NCI-H2081 (cell line): ENCODE results near the gene CDKL4.
"Not testable (repeated sequence)": the region's sequence is repeated elsewhere in the genome, so short reads cannot be mapped to it uniquely, and the experiment has no call there.

ENCODE experiments used
- DNase-seq, 2 experiments: peaks; one replicate each; lab custom pipeline; 2025; lab: John Stamatoyannopoulos, UW

The CDKL4 gene

DNA sequence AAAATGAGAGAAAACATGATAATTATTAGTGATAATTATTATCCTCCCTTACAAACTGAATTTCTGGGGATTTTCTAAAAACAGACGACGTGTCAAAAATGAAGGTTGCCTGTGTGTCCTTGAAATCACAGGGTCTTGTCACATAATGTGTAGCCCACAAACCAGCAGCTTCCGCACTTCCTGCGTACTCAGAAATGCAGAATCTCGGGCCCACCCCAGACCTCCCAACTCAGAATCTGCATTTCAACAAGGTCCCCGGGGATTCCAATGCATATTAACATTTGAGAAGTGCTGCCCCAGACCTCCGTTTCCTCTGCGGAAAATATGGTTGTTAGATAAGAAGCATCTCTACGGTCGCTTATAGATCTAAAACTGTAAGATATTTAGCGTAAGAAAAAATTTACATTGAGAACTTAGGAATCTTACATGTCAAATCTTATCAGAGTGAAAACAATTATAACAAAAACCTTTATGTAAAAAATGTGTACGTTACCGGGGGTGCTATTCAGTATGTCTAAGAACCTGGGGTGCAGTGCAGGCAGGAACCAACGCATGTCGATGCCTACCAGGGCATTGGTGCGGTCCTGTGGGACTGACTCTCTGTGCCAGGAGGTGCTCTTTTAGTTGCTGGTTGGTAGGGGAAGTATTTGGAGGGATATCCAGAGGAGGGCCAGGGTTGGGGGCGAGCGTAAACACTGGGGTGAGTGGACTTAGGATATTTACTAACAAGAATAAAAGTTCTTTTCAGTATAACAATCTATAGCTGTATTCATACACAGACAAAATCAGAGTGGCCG lies 15.2 kb downstream of the CDKL4 start:
- DNase-seq, result no peak

DNA sequence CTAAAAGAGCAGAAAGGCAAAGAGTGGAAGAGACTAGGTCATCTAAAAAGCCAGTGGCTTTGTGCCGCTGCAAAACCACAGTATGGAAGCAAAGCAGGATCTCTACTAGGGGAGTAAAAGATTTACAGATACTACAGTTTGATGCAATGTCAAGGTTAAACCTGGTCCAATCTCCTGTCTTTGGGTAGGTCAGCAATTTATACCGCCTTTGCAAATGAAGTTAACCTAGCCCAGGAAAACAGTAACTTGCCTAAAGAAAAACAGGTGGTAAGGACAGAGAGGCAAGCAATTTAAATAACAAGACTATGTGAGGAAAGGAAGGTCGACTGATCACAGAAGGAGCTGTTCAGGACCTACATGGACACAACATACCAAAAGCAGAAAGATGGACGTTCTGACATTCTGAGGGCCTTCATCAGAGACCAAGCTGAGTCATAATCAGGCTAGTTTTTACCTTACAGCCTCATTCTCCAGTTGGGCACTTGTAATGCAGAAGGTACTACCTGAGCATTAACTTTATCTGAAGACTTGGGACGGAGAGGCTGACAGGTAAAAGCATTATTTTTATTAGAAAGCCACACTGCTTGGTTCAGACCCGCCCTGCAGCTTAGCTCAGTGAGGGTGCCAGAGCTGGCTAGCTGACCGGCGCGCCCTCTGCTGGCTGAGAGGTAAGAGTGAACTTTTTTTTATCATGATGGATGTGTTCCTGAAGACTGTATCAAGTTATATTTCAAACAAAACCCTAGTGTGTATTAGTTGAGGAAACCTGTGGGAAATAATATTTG lies 15.9 kb downstream of the CDKL4 start:
- DNase-seq, result peak; percentile 57 to 65

DNA sequence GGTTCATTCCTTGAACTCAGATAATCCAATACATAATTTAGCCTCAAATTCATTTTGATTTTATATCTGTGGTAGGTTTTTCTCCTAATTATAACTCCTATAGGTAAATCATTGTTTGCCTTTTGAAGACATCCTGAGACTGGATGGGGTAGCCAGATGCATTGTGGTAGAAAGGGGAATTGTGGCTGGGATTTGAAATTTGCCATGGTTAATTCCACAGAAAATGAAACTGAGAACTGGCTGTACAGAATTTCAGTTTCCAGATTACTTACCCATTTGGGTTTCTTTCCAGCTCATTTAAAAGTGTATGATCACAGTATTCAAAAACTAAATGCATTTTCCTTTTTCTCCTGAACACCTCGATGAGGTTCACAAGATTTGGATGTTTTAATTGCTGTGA lies 18.2 kb downstream of the CDKL4 start:
- no peak for DNase-seq

DNA sequence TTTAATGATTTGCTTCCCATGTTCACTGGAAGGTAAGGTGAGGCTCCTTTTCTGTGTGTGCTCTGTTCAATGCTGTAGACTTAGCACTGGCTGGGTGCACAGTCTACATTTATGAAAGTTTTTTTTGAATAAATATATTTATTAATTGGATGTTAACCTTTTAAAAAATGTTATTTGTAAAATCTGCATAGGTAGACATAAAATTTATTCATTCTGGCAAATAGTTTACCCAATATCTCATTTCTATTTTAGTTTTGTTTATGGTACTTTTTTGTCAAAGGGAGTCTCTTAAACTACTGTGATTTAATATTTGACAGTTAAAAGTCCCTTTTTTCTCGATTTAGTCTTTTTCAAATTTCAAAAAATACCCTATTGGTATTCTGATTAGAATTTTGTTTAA lies 19.9 kb downstream of the CDKL4 start:
- DNase-seq, result no peak

DNA sequence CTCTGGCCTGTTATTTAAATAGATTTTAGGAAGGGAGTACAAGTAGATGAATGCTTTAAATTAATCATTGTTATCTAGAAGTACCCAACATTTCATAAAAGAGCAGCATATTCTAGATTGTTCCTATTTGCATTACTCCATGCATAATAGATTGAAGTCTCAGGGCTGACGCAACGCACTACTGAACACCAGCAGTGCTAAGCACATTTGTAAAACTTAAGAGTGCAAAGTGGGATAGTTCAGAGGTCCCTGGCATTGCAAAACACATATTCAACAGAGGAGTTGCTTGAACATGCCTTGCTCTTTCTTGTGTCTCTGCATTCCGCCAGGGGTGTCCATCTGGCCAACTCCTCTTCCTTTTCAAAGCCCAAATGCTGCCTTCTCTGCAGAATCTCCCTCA lies 22.3 kb downstream of the CDKL4 start:
- no peak for DNase-seq

DNA sequence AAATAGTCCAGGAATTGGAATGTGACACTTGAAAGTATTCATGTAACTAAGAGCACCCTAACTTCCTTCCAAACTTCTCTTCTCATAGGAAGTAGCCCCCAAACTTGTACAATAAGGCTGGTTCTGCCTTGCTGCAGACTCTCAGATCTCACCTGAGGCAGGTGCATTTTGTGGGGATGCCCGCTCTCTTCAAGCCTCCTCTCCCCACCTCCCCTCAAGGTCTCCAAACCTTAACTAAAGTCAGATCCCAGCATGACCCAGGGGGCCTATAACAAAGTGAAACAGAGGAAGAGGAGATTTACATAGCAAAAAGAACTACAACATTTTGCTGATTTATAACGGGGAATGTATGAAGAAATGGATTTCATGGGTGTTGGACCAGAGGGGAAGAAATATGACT lies 23.6 kb downstream of the CDKL4 start:
- no peak for DNase-seq

DNA sequence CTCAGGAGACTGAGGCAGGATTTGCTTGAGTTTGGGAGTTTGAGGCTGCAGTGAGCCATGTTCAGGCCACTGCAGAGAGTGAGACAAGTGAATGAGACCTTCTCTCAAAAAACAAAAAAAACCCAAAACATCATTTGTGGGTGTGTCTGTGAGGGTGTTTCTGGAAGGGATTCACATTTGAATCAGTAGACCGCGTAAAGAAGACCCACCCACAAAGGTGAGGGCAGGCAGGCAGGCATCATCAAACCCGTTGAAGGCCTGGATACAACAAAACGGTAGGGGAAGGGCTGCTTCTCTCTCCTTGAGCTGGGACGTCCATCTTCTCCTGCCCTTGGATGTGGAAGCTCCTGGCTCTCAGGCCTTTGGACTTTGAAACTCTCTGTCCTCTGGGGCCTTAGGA lies 25.4 kb downstream of the CDKL4 start:
- DNase-seq, result no peak

DNA sequence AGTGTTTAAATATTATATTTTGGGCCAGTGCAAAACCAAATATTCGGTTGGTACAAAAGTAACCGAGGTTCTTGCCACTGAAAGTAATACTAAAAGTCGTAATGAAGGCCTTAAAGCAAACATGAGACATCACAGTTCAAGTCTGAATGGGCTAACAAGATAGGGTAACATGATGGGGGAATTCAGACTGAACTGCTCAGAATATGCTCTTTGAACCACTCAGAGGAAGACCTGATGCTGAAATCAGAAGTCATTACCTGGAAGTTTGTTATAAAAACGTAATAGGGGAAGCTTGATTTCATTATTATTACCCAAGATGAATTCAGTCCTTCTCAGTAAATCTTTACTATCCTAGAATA lies 26.6 kb downstream of the CDKL4 start:
- no peak for DNase-seq

DNA sequence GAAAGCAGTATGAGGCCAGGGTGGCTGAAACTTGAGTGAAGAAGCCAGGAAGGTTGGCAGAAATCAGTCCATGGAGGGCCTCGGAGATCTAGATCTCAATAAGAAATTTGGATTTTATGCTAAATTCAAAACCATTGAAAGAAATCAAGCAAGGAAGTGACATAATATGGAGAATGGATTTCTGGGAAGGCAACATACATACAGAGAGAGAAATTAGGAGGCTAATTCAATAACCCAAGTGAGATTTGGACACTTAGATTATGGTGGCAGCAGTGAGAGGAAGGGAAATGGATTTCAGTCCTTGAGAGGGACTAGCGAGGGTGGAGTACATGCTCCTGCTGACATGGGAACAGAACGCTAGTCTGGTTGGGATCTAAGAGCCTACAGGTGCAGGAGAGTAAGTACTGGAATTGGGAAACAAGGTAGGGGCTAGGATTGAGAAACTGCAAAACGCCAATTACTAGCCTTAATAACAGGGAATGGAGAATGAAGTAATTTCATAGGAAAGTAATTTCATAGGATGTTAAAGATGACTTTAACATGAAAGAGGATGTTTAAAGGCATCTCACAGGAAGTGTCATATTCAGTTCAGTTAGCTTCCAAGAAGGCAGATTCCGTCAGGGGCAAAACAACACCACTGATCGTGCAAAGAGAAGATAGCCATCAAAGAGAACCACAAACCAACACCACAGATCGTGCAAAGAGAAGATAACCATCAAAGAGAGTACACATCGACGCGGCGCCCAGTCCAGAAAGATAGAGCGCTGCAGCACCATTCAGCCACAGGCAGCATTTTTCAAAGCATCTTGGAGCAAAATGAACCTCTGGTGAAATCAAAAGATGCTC lies 27.2 kb downstream of the CDKL4 start:
- no peak for DNase-seq

DNA sequence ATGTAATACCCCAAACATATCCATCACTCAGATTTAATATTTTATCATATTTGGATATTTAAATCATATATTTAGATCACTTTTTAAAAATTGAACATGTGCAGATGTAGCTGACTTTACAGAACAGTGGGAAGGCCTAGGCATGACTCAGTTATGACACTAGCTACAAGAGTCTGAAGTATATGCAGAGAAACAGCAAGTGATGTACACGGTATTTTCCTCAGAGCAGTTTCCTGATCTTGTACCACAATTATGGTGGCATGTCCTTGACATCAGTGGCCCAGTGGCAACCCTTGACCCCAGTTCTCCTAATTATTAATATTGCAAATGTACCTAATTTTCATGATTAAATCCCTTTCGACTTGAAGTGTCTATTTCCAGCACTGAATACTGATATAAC lies 28.2 kb downstream of the CDKL4 start:
- no peak for DNase-seq

DNA sequence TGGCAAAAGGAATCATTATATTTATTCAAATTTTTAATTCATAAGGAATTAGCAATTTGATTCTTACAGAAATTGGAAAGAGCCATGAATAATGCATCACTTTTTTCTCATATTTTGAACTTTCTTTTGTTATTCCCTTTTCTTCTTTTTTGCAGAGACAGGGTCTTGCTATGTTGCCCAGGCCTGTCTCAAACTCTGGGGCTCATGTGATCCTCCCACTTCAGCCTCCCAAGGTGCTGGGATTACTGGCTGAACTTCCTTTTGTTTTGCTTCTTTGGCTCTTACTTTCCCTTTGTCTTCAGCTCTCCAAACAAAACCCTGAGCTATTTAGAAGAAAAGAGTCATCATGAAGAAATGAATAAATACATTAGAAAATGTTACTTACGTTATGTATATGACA lies 30.8 kb downstream of the CDKL4 start:
- DNase-seq, result no peak

DNA sequence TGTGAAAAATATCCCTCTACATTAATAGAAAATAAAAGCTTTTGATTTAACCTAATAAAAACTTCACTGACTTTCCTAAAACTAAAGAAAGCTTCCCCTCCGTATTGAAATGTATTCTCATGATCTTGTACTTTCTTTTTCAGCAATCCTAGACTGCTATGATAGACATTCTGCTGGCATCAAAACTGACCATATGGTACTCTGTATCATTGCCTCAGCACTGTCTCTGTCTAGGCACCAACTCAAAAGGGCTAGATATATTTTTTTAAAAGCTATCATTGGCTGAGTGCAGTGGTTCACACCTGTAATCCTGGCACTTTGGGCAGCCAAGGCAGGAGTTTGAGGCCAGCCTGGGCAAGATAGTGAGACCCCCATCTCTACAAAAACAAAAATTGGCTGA lies 32.9 kb downstream of the CDKL4 start:
- no peak for DNase-seq

DNA sequence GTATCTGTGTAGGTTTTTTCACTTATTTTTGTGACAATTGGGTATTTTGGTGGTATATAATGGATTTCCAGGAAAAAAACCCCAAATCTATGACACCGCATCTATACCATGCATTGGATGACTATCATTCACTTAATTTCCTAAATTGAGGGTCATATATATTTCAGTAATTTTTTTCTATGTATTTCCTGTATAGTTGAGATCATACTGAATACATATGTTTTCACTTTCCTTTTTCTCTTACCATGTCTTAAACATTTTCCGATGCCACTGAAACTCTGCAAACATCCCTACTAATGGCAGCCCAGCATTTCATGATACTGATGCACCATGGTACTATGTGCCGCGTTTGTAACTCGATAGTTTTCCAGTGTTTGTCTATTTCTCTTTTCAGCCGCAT lies 40.4 kb downstream of the CDKL4 start:
- DNase-seq, result no peak

DNA sequence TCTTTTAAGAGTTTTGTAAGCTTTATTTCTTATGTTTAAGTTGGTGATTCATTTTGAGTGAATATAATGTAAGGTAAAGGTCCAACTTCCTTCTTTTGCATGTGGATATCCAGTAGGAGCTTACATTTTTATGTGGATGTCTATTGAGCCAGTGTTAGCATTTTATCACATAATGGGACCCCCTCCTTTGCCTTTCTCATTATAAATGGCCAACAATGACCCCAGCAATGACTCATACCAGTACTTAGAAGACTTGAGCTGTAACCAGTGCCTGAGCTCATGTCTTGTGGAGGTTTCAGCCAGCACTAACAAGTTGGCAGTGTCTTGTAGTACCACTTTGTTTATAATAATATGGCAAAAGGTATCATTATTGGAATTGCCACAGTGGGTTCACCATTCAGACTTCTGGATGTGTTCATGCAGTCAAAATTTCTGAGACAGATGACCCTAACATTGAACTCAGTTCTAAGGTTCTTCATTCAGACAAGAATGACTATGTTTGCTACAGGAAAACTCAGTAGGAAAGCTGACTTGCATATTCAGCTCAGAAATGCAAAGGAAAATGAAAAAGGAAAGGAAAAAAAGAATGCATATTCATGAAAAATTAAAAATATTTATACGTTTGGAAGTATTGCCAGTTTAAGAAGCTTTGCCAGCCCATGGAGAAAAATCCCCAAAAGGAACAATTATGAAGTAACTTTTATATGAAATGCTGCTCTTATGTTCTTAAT lies 41.0 kb downstream of the CDKL4 start:
- DNase-seq, result no peak

DNA sequence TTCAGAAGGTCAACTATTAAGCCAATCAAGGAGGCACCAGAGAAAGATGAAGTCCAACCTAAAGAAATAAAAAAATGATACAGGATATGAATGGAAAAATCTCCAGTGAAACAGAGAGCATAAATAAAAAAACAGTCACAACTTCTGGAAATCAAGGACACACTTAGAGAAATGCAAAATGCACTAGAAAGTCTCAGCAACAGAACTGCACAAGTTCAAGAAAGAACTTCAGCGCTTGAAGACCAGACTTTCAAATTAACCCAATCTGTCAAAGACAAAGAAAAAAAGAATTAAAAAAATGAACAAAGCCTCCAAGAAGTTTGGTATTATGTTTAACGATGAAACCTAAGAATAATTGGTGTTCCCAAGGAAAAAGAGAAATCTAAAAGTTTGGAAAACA lies 46.8 kb downstream of the CDKL4 start:
- not testable (repeated sequence) for DNase-seq

DNA sequence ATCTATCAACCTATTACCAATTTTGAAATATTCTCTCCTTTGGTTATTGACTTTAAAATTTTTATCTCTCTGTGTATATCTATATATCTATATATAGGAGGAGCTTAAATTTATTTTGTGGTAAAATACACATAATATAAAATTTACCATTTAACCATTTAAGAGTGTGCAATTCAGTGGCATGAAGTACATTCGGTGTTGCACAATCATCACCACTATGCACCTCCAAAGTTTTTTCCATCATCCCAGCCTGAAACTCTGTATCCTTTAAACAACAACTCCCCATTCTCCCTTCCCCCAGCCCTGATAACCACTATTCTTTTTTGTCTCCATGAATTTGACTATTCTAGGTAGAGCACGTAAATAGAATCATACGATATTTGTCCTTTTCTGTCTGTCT lies 49.1 kb downstream of the CDKL4 start:
- no peak for DNase-seq

DNA sequence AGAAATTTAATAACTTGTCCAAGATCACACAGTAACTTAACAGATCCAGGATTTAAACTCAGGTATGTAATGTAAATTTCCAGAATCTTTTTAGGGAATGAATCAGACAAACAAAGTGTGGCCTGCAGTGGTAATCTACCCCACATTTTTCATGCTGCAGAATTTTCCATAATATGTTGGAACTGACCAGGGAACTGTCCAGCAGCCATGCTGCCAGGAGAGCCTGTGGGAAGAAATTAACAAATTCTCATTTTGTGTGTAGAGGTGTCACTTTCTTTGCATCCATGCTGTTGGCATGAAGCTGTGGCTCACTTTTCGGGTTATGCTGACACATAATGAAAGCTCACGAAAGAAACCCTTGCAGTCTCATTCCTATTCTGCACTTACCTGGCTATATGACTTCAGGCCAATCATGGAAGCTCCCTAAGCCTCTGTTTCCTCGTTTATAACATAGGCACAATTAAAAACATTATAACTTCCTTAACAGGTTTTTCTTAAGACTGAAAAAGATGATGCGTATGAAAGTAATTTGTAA lies 54.7 kb downstream of the CDKL4 start:
- DNase-seq, result no peak

DNA sequence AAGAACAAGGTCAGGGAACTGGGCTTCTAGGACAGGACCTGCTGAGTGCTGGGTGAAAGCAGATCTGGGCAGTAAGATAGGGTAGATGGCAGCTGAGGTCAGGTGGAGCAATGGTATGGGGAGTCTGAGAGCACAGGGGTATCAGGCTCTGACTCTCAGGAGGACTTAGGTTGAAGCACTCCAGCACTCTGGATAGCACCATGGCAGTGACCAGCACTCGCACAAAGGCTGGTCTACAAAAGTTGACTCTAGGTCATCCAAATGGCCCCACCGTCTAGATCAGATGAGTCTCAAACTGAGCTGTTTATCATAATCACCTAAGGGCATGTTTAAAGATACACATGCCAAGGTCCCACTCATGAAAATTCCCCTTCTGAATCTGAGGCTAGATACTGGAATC lies 60.1 kb downstream of the CDKL4 start:
- DNase-seq, result no peak

DNA sequence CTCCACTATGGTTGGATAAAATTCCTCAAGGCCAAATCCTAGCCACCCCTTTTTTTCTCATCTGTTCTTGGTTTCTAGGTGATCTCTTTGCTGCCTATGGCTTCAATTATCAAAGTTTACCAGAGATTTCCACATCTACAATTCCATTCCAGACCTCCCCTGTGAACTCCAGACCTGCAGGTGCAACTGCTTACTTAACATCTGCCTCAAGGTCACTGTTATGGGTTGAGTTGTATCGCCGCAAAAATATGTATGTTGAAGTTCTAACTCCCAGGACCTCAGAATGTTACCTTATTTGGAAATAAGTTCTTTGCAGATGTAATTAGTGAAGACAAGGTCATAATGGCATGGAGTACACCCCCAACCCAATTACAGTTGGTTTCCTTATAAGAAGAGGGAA lies 62.5 kb downstream of the CDKL4 start:
- no peak for DNase-seq

DNA sequence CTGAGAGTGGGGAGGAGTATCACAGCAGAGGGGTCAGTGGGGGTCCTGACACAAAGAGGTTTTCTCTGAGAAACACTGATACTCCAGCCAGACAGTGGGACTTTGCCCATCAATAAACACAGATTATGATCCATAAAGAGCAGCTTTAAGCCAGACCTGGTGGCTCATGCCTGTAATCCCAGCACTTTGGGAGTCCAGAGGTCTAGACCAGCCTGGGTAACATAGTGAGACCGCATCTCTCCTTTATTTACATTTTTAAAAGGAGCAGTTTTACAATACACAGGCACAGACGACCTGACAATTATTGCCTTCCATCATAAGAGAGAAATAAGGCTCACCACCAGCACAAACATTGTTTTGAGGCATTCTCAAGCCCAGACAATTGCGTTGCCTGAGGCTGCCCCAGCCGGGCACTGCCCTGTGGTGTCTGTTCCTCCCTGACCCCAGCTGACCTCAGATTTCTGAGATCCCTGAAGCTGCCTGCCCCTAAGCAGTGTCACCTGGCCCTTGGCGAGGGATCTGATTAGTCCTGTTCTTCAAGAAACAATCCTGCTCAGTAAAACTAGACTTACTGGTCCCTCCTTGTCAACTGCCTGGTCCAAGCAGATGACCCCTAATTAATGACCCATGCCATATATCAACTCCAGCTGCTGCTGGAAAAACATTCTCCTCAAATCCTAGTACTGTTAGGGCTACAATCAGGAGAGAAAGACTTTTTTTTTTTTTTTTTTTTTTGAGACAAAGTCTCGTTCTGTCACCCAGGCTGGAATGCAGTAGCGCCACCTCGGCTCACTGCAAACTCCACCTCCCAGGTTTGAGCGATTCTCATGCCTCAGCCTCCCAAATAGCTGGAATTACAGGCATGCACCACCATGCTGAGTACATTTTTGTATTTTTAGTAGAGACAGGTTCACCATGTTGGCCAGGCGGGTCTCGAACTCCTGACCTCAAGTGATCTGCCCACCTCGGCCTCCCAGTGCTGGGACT lies 63.5 kb downstream of the CDKL4 start:
- DNase-seq, result no peak

DNA sequence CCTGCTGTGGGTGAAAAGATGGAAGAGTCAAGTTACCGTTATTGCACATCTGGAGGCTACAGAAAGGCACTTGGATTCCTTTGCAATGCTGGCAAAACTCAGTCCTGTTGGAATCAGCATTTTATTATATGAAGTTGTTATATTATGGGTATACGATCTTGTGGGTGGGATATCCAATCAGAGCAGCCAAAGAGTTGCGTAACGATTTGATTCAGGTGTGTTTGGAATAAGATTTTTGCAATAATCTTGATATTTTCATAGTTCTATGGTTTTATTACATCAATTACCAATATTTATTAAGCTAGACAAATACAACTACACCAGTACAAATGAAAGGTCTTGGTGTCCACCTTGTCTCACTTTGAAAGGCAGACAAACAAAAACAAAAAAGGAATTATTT lies 65.0 kb downstream of the CDKL4 start:
- DNase-seq, result no peak
